Right ventricle myocardium inferior (tissue), 1 donor: ENCODE results near the gene PNPLA3. TPM values are rescaled to one million over a fixed set of nuclear protein-coding genes. Genes with fewer than 3 reads are reported as not detected.

Experiments used
- ATAC-seq: fragments of 200-7000 bp; cut with Tn5 transposase; one replicate; pipeline ENCODE4 v1.9.1; 2020; ENCODE audit warnings: mild to moderate bottlenecking, moderate library complexity
- DNase-seq: peaks from one replicate; pipeline ENCODE4 v3.0.0; 2021; ENCODE audit errors: missing footprints
- intact Hi-C: fragments of 100-400 bp; cut with DNase I; formaldehyde crosslinking; loops from one replicate; pipeline ENCODE4 v1.11.0; 2022
- total RNA-seq: library from RNA; stranded (reverse); fragmentation: NEBNext Ultra II Directional; extraction: Animal tissue kit (Norgen Biotek cat#: 25700); gene quantifications from one replicate; pipeline ENCODE4 v1.2.1, GENCODE V29; 2021
- donor health status: DM: no; HTN: yes; CAD: no; lungs with severe emphysema.

Gene PNPLA3
- total RNA-seq, 1 donor from 2014 or later, result 0.46 TPM

- ATAC-seq, result no peak
- no peak for DNase-seq
- intact Hi-C loops, result no loop called here
Measured at GRCh38 chr22:43953988-43954785, 30.6 kb downstream of the PNPLA3 start.

DNA sequence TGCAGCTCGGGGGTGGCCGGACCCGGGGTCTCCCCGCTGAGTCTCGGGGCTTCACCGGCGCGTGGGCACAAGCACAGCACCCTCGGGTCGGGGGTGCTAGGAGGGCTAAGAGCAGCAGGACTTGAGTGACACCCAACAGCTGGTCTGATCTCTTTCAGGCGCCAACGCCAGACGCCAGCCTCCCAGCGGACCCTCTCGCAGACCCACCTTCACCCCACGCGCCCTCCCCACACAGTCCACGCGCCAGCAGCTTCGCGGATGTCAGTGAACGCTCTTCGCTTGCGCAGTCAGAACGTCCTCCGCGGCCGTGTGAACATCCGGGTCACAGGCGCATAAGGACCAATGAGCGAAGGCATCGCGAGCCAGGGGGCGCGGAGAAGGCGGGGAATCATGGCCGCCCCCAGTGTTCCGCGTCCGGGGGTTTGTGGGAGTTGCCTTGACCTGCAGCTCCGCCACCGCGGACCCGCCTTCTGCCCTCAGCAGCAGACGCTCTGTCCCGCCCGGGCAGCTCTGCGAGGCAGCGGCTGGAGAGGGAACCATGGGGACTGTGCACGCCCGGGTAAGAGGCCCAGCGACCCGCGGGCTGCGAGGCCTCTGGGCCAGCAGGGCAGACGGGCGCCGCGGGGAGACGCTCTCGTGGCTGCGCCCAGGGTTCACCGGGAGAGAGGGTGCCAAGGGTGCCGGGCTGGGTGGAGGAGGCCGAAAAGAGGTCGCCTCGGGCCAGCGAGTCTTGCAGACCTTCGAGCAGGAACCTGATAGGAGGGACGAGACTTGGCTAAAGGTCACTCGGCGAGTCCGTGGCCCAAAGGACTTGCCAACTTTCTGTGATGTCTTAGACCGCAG lies 31.7 kb downstream of the PNPLA3 start, which contains the start of gene SAMM50:
Gene SAMM50, plus strand, starts transcription at position 403 of the 843 bp plus-strand sequence. Its CDS starts 136 bp downstream, at position 539.
- ATAC-seq, result peak; percentile 99
- intact Hi-C loops, result no loop called here

GRCh38 chr22:43955883-43956782 lies 32.5 kb downstream of the PNPLA3 start:
- intact Hi-C loops, result no loop called here
- no peak for ATAC-seq
- no peak for DNase-seq

More for the DNA sequence above, 31.7 kb downstream of the PNPLA3 start, which contains the start of gene SAMM50:
- DNase-seq, result peak; percentile 96

- intact Hi-C loops, result no loop called here
- DNase-seq, result no peak
- ATAC-seq, result no peak
Measured at GRCh38 chr22:43956805-43957463, 33.3 kb downstream of the PNPLA3 start.

DNA sequence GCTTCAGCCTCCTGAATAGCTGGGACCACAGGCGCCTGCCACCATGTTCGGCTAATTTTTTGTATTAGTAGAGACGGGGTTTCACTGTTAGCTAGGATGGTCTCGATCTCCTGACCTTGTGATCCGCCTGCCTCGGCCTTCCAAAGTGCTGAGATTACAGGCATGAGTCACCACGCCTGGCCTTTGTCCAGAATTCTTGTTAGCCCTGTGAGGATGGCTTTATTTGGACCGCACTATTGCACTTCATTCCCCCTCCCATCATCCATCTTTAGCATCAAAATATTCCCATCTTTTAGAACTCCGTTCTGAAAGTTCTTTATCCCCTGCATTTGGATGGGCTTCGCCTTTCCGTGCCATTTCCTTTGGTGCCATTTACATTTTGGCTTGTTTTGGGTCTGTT lies 34.3 kb downstream of the PNPLA3 start:
- DNase-seq, result no peak
- intact Hi-C loops, result no loop called here
- ATAC-seq, result no peak

DNA sequence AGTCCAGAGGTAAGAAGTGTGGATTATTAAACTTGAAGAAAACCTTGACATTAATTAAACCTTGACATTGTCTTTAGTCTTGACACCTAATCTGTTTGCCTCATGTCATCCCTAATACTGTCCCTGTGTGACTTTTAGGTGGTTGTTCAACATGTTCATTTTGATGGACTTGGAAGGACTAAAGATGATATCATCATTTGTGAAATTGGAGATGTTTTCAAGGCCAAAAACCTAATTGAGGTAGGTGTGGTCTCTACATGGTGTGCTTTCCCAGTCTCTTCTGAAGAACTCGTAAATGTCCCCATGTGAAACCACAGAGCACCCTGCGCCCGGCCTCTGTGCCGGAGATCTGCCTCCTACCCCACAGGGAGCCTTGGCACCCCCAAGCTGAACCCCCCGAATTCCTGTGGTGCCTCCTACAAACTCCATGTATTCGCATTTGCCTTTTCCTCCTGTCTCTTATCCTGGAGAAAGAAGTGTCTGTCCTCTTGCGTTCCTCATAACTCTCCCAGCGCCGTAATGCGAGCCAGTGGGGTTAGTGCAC lies 40.8 kb downstream of the PNPLA3 start:
- intact Hi-C loops, result no loop called here
- ATAC-seq (no peak), DNase-seq (no peak)

DNA sequence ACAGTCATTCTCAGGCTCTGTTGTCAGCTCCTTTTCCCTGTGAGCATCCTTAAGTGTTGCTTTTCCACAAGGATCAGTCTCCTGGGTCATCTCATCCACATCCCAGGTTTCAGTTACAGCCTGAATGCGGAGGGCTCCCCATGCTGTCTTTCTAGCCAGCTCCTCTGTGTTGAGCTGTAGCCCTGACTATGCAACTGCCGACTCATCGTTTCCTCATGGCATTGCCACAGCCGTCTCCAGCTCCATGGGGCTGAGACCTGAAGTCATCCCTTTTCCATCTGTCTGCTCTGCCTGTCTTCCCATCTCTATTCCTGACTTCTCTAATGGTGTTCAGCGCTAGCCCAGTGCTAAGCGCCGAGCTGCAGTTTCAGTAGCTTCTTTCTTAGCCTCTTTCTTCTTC lies 43.5 kb downstream of the PNPLA3 start:
- intact Hi-C loops, result no loop called here
- ATAC-seq, result no peak
- DNase-seq, result no peak

DNA sequence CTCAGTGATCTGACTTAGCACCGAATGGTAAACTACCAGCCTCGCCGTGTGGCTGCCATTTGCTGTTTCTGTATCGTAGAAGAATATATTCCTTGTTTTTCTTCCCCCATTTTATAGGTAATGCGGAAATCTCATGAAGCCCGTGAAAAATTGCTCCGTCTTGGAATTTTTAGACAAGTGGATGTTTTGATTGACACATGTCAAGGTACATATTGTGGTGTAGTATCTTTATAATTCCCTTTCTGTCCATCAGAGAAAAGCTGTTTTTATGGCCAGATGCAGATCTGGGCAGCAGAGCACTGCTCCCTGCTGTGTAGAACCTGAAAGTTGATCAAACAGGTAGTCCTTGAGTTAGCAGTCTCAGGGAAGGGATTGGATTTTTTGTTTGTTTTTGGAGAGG lies 45.0 kb downstream of the PNPLA3 start:
- intact Hi-C loops, result no loop called here
- ATAC-seq (no peak), DNase-seq (no peak)

- DNase-seq (no peak), ATAC-seq (no peak)
- intact Hi-C loops, result no loop called here
Measured at GRCh38 chr22:43969021-43969878, 45.6 kb downstream of the PNPLA3 start.

DNA sequence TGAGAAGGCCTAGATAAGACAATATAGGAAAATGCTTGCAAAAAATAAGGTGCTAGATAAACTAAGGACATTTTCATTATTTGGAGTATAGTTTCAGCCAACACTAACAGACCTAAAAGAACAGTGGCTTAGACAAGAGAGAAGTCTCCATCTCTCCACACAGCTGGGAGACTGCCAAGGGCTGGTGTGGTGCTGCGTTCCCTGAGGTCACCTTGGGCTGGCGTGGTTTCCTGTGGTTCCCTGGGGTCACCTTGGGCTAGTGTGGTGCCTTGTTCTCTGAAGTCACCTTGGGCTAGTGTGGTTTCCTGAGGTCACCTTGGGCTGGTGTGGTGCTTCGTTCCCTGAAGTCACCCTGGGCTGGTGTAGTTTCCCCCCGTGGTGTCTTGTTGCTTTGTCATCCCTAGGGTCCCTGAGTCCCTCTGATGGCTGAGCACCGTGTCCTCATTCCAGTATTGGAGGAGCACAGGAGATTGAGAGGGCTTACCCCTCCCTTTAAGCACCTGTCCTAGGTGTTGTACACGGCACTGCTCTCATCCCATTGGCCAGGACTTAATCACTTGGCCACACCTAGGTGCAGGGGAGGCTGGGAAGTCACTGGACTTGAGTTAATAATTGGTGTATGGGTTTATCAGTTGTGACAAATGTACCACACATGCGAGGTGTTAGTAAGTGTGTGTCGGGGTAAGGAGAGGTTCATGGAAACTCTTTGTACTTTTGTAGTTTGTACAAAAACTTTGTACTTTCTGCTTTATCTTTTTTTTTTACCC lies 46.6 kb downstream of the PNPLA3 start:
- intact Hi-C loops, result no loop called here
- ATAC-seq (no peak), DNase-seq (no peak)

DNA sequence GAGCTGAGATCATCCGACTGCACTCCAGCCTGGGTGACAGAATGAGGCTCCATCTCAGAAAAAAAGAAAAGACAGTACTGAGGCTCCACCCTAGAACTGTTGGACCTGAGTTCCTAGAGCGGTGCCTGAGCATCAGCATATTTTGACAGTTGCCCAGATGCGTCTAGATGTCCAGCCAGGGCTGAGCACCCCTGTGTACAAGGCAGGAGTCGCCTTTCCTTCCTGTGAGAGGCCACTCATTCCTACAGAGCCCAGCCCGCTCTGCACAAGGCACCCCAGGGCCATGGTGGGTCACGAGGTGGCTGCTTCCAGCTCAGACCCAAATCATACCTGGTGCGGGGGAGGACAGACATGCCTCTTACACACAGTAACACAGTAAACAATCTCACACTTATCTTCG lies 47.5 kb downstream of the PNPLA3 start:
- ATAC-seq (no peak), DNase-seq (no peak)
- intact Hi-C loops, result no loop called here

DNA sequence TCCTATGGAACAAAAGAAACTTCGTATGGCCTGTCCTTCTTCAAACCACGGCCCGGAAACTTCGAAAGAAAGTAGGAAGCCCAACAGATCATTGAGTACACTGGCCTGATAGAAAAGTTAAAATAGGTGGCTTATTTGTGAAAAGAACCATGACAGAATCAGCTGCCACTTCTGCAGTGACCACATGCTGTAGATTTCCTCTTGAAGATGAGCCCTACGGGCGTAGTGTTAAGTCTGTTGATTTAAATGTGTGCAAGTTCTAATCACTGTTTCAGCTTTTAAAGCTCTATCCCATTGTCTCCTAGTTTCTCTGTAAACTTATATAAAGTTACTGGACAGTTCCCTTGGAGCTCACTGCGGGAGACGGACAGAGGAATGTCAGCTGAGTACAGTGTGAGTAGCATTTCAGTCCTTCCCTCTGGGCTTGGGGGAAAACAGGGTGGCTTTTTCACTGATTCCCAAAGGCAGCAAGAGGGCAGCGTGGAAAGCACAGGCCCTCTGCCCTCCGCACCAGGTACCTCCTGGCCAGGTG lies 49.4 kb downstream of the PNPLA3 start:
- no peak for DNase-seq
- intact Hi-C loops, result no loop called here
- ATAC-seq, result no peak

DNA sequence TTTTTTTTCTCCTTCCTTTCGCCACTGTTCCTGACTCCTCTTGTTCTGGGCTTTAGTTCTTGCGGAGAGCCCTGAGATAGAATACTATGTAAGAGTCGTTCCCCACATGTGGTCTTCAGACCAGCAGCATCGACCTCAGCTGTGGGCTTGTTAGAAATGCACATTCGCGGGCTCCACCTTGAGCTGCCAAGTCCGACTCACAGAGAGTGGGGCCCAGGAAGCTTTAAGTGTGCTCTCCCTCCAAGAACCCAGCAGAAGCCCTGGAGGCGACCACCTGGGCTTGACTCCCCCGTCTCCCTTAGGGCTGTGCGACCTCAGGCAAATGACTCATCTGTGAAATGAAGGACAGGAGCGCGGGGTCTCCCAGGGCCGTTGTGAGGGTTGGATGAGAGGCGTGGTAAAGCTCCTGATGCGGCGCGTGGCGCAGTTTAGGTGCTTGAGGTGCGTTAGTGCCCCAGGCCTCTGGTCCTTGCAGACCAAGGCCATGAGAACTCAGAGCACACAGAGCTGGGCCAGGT lies 50.5 kb downstream of the PNPLA3 start:
- intact Hi-C loops, result no loop called here
- DNase-seq, result peak; percentile 50
- no peak for ATAC-seq

- no peak for DNase-seq
- no peak for ATAC-seq
Measured at GRCh38 chr22:43975041-43975440, 51.4 kb downstream of the PNPLA3 start.

GRCh38 chr22:43976861-43977795 lies 53.5 kb downstream of the PNPLA3 start:
- intact Hi-C loops, result no loop called here
- ATAC-seq (no peak), DNase-seq (no peak)

More at GRCh38 chr22:43975041-43975440, 51.4 kb downstream of the PNPLA3 start:
- intact Hi-C loops, result no loop called here
